Mesenchymal stem cell (in vitro differentiated cells and primary cell): ENCODE data around the gene CAGE1.
A peak's percentile ranks its signal among the peaks of the same experiment; 100 is the strongest.

Source experiments
- DNase-seq: peaks from one replicate; pipeline ENCODE4 v3.0.0-alpha.2; 2013
- H2AFZ ChIP-seq: one replicate; pipeline ENCODE4 v1.6.1; 2013; ENCODE audit warnings: low read depth, mild to moderate bottlenecking, control low read depth, inconsistent platforms, low read length, moderate library complexity
- H2AK5ac ChIP-seq: 2 replicates; pipeline ENCODE4 v1.6.1; 2013; ENCODE audit warnings: low read length, moderate library complexity, mild to moderate bottlenecking, inconsistent platforms; ENCODE audit not compliant: severe bottlenecking
- H2BK120ac ChIP-seq: one replicate; pipeline ENCODE4 v1.6.1; 2013; ENCODE audit warnings: low read depth, mild to moderate bottlenecking, inconsistent platforms, low read length, moderate library complexity
- H2BK12ac ChIP-seq, 2 experiments: one replicate each; pipeline ENCODE4 v1.6.1; 2013; ENCODE audit warnings: inconsistent platforms in 2 of 2, low read length in 2 of 2, mild to moderate bottlenecking in 2 of 2, moderate library complexity in 2 of 2, control low read depth in 1 of 2
- H2BK15ac ChIP-seq: one replicate; pipeline ENCODE4 v1.6.1; 2013; ENCODE audit warnings: mild to moderate bottlenecking, low read depth, inconsistent platforms; ENCODE audit not compliant: poor library complexity, severe bottlenecking
- H2BK5ac ChIP-seq: 2 replicates; pipeline ENCODE4 v1.6.1; 2013; ENCODE audit warnings: low read depth, mild to moderate bottlenecking, low read length, control low read depth, inconsistent platforms; ENCODE audit not compliant: poor library complexity, severe bottlenecking
- H3K14ac ChIP-seq, 2 experiments: one replicate each; pipeline ENCODE4 v1.6.1; 2013; ENCODE audit warnings: inconsistent platforms in 2 of 2, low read length in 2 of 2, control low read depth in 1 of 2, mild to moderate bottlenecking in 1 of 2, moderate library complexity in 1 of 2
- H3K18ac ChIP-seq, 2 experiments: one replicate each; pipeline ENCODE4 v1.6.1; 2013; ENCODE audit warnings: inconsistent platforms in 2 of 2, low read length in 2 of 2, control low read depth in 1 of 2, low read depth in 1 of 2, mild to moderate bottlenecking in 1 of 2
- H3K23ac ChIP-seq, 2 experiments: one replicate each; pipeline ENCODE4 v1.6.1; 2013; ENCODE audit warnings: inconsistent platforms in 2 of 2, low read length in 2 of 2, mild to moderate bottlenecking in 2 of 2, moderate library complexity in 2 of 2, control low read depth in 1 of 2
- H3K27ac ChIP-seq: 2 replicates; pipeline ENCODE4 v1.5.1; 2013; ENCODE audit warnings: mild to moderate bottlenecking, moderate library complexity, low read length, control low read depth, inconsistent platforms; ENCODE audit not compliant: poor library complexity, severe bottlenecking
- H3K27me3 ChIP-seq, 2 experiments: 2 replicates each; pipeline versions ENCODE4 v1.6.1 to v1.7.0; 2013; ENCODE audit warnings: low read length in 2 of 2, mild to moderate bottlenecking in 2 of 2, moderate library complexity in 2 of 2, control low read depth in 1 of 2, inconsistent platforms in 1 of 2; ENCODE audit not compliant: control insufficient read depth in 1 of 2, insufficient read depth in 1 of 2
- H3K36me3 ChIP-seq, 2 experiments: 2 replicates each; pipeline versions ENCODE4 v1.6.1 to v1.7.0; 2013; ENCODE audit warnings: low read length in 2 of 2, control low read depth in 1 of 2, inconsistent platforms in 1 of 2, low read depth in 1 of 2, mild to moderate bottlenecking in 1 of 2; ENCODE audit not compliant: insufficient read depth in 2 of 2, control insufficient read depth in 1 of 2
- H3K4ac ChIP-seq, 2 experiments: one replicate each; pipeline ENCODE4 v1.6.1; 2013; ENCODE audit warnings: inconsistent platforms in 2 of 2, low read length in 2 of 2, mild to moderate bottlenecking in 2 of 2, moderate library complexity in 2 of 2, control low read depth in 1 of 2, low read depth in 1 of 2
- H3K4me1 ChIP-seq: 2 replicates; pipeline ENCODE4 v1.6.1; 2013; ENCODE audit warnings: low read depth, low read length, control low read depth; ENCODE audit not compliant: control insufficient read depth, insufficient read depth
- H3K4me2 ChIP-seq: 2 replicates; pipeline ENCODE4 v1.6.1; 2013; ENCODE audit warnings: low read length, mild to moderate bottlenecking, inconsistent platforms; ENCODE audit not compliant: poor library complexity, severe bottlenecking
- H3K4me3 ChIP-seq, 2 experiments: 2 replicates each; pipeline versions ENCODE4 v1.5.1 to v1.7.0; 2013; ENCODE audit warnings: low read length in 2 of 2, mild to moderate bottlenecking in 2 of 2, control low read depth in 1 of 2, low read depth in 1 of 2; ENCODE audit not compliant: insufficient read depth in 1 of 2
- H3K79me1 ChIP-seq: replicated peaks from 2 replicates; pipeline ENCODE4 v1.6.1; 2013; ENCODE audit warnings: mild to moderate bottlenecking, control low read depth, low read length, inconsistent platforms; ENCODE audit not compliant: poor library complexity, severe bottlenecking
- H3K9ac ChIP-seq: 2 replicates; pipeline ENCODE4 v1.7.0; 2013; ENCODE audit warnings: mild to moderate bottlenecking, low read length, moderate library complexity
- H3K9me3 ChIP-seq: 2 replicates; pipeline ENCODE4 v1.7.0; 2013; ENCODE audit warnings: mild to moderate bottlenecking, low read length; ENCODE audit not compliant: control insufficient read depth
- H4K8ac ChIP-seq: one replicate; pipeline ENCODE4 v1.6.1; 2013; ENCODE audit warnings: inconsistent platforms, mild to moderate bottlenecking, low read length, moderate library complexity
- H4K91ac ChIP-seq: one replicate; pipeline ENCODE4 v1.6.1; 2013; ENCODE audit warnings: mild to moderate bottlenecking, low read length, inconsistent platforms
- WGBS: methylation state at CpG from one replicate; pipeline ENCODE4 v1.1.7; 2013; ENCODE audit warnings: mixed read lengths; 5-methylcytosine and 5-hydroxymethylcytosine counted together

Gene CAGE1

GRCh38 chr6:7290079-7290478 is 99.5 kb downstream of the CAGE1 start:
- H4K8ac ChIP-seq, result no peak overlapping the region
- H2BK5ac ChIP-seq, result no peak overlapping the region
- no peak overlapping the region for H3K4ac ChIP-seq
- no peak overlapping the region for H2AK5ac ChIP-seq
- H3K14ac ChIP-seq, result no peak overlapping the region
- H3K9me3 ChIP-seq, result no peaks in the 10 kb centered on the region
- no peak overlapping the region for H3K4me3 ChIP-seq
- no peak for DNase-seq
- no CpG with 5 or more reads among the region's 1 CpG for WGBS
- no peaks in the 10 kb centered on the region for H3K4me1 ChIP-seq
- no peak overlapping the region for H4K91ac ChIP-seq
- H3K79me1 ChIP-seq, result peaks cover 11% of the 10 kb centered on the region
- no peaks in the 10 kb centered on the region for H3K27me3 ChIP-seq
- no peak overlapping the region for H3K23ac ChIP-seq
- no peak overlapping the region for H3K18ac ChIP-seq
- H3K36me3 ChIP-seq, result peaks cover 27 to 97% of the 10 kb centered on the region in 2 experiments
- no peak overlapping the region for H2BK120ac ChIP-seq
- H2BK15ac ChIP-seq, result no peak overlapping the region
- no peak overlapping the region for H3K27ac ChIP-seq
- H2AFZ ChIP-seq, result no peak overlapping the region
- no peak overlapping the region for H3K9ac ChIP-seq
- H2BK12ac ChIP-seq, result no peak overlapping the region
- H3K4me2 ChIP-seq, result no peak overlapping the region

GRCh38 chr6:7285416-7285815 is 104.1 kb downstream of the CAGE1 start:
- Histone ChIP-seq H3K4ac (no peak overlapping the region), H4K91ac (no peak overlapping the region), H2AK5ac (no peak overlapping the region), H3K9ac (no peak overlapping the region), H3K23ac (no peak overlapping the region), H3K4me3 (no peak overlapping the region), H3K27ac (no peak overlapping the region), H2AFZ (no peak overlapping the region), H4K8ac (no peak overlapping the region), H3K79me1 (no peaks in the 10 kb centered on the region), H3K18ac (no peak overlapping the region), H3K4me1 (peaks cover 2% of the 10 kb centered on the region), H2BK5ac (no peak overlapping the region), H3K14ac (no peak overlapping the region), H3K27me3 (no peaks in the 10 kb centered on the region), H2BK15ac (no peak overlapping the region), H3K36me3 (peaks cover 9 to 79% of the 10 kb centered on the region in 2 experiments), H2BK12ac (no peak overlapping the region), H3K4me2 (no peak overlapping the region), H2BK120ac (no peak overlapping the region), H3K9me3 (no peaks in the 10 kb centered on the region)
- WGBS, result 94% methylated on average over 5 of the region's 6 CpGs
- DNase-seq, result no peak

- Histone ChIP-seq H3K4ac (no peak overlapping the region), H2BK15ac (no peak overlapping the region), H3K9me3 (no peaks in the 10 kb centered on the region), H2AFZ (no peak overlapping the region), H2AK5ac (no peak overlapping the region), H2BK12ac (no peak overlapping the region), H3K4me2 (no peak overlapping the region), H3K79me1 (no peaks in the 10 kb centered on the region), H4K91ac (no peak overlapping the region), H3K4me3 (no peak overlapping the region), H3K4me1 (peaks cover 2% of the 10 kb centered on the region), H2BK120ac (no peak overlapping the region), H3K18ac (no peak overlapping the region), H3K27ac (no peak overlapping the region), H3K23ac (no peak overlapping the region), H3K9ac (no peak overlapping the region), H3K14ac (peak overlapping the region in 1 of 2 experiments; percentile 18), H3K36me3 (peaks cover 12 to 61% of the 10 kb centered on the region in 2 experiments), H2BK5ac (no peak overlapping the region), H4K8ac (no peak overlapping the region), H3K27me3 (no peaks in the 10 kb centered on the region)
- no peak for DNase-seq
- 92% methylated on average over 2 of the region's 2 CpGs for whole genome bisulfite sequencing
Measured at GRCh38 chr6:7283676-7284075, 105.9 kb downstream of the CAGE1 start.

DNA sequence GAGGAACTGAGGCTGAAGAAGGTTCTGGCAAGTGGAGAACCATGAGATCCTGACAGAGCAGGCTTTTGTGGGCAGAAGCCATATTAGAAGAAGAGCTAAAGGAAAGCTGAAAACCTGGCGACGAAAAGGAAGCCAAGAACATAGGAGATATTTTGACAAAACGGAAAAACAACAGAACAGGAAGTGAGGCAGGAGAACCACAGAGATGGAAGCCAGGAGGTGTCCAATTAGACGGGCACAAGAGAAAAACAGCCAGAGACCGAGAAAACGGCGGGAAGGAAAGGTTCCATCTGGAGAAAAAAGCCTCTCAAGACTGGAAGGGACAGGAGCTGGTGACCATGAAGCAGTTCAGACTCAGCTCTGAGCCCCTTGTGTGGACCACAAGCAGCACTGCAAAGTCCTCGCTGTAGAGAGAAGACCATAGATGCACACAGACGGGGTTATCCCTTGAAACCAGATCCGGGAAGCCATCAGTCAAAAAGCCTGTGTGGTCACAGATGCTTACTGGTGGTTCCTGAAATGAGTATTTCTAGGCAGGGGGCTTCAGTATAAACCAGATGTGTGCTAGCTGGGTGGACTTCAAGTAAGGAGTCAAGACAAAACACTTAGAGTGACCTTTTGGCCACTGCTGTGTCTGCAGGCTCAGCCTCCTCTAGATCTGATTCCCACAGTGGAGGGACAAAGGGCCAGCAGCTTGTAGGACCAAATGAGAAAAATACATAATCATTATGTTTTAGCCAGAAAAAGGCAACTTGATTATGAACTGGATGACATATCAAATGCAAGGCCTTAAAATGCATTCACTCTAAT is 107.2 kb downstream of the CAGE1 start:
- H3K14ac ChIP-seq, result no peak overlapping the region
- no peak overlapping the region for H2AK5ac ChIP-seq
- H2BK12ac ChIP-seq, result no peak overlapping the region
- H3K23ac ChIP-seq, result no peak overlapping the region
- no peak overlapping the region for H3K27ac ChIP-seq
- H2BK5ac ChIP-seq, result no peak overlapping the region
- no peak for DNase-seq
- no peak overlapping the region for H2BK15ac ChIP-seq
- H3K36me3 ChIP-seq, result peaks cover 12 to 47% of the 10 kb centered on the region in 2 experiments
- 92% methylated on average over 10 of the region's 10 CpGs for WGBS
- H3K18ac ChIP-seq, result no peak overlapping the region
- no peak overlapping the region for H3K4ac ChIP-seq
- H2AFZ ChIP-seq, result no peak overlapping the region
- H3K9ac ChIP-seq, result no peak overlapping the region
- no peak overlapping the region for H4K8ac ChIP-seq
- H3K4me2 ChIP-seq, result no peak overlapping the region
- no peaks in the 10 kb centered on the region for H3K79me1 ChIP-seq
- no peaks in the 10 kb centered on the region for H3K9me3 ChIP-seq
- H4K91ac ChIP-seq, result no peak overlapping the region
- no peak overlapping the region for H3K4me3 ChIP-seq
- H2BK120ac ChIP-seq, result no peak overlapping the region
- H3K27me3 ChIP-seq, result no peaks in the 10 kb centered on the region
- peaks cover 2% of the 10 kb centered on the region for H3K4me1 ChIP-seq
